Calu3 (cell line): ENCODE results near the gene STAM2. TPM values are rescaled to one million over a fixed set of nuclear protein-coding genes. Genes with fewer than 3 reads are reported as not detected.

Experiments
- BruUV-seq: library from RNA; stranded (reverse); fragments of 400-500 nt; replicated peaks from 2 replicates; lab custom pipeline; 2021; lab: Mats Ljungman, UMichigan
- CTCF ChIA-PET: fragments of 300-600 bp; sonication (Branson Sonifier 250); formaldehyde crosslinking; loops from one replicate; lab custom pipeline; 2022; ENCODE audit warnings: antibody characterized with exemption; lab: Charles Lee
- DNase-seq: peaks from one replicate; pipeline ENCODE4 v3.0.0; 2022
- H3K27ac Mint-ChIP-seq: one replicate; pipeline ENCODE4 v1.8.0; 2022; ENCODE audit warnings: mixed read lengths; ENCODE audit not compliant: unreplicated experiment
- H3K27me3 Mint-ChIP-seq: one replicate; pipeline ENCODE4 v1.8.0; 2022; ENCODE audit warnings: mixed read lengths; ENCODE audit not compliant: unreplicated experiment
- H3K36me3 Mint-ChIP-seq: one replicate; pipeline ENCODE4 v1.8.0; 2022; ENCODE audit warnings: mild to moderate bottlenecking, moderate library complexity, mixed read lengths; ENCODE audit not compliant: insufficient read depth, unreplicated experiment
- H3K4me1 Mint-ChIP-seq: one replicate; pipeline ENCODE4 v1.8.0; 2022; ENCODE audit warnings: mild to moderate bottlenecking, low read depth, mixed read lengths; ENCODE audit not compliant: unreplicated experiment
- H3K4me3 Mint-ChIP-seq: one replicate; pipeline ENCODE4 v1.8.0; 2022; ENCODE audit warnings: mild to moderate bottlenecking, low read depth, moderate library complexity, mixed read lengths; ENCODE audit not compliant: unreplicated experiment
- H3K9me3 Mint-ChIP-seq: one replicate; pipeline ENCODE4 v1.8.0; 2022; ENCODE audit warnings: low read depth, mixed read lengths; ENCODE audit not compliant: unreplicated experiment
- CTCF ChIP-seq: fragments of 200-600 bp; IDR thresholded peaks from one replicate; pipeline ENCODE4 v1.8.0; 2022; ENCODE audit warnings: antibody characterized with exemption; ENCODE audit not compliant: unreplicated experiment
- intact Hi-C: fragments of 100-400 bp; cut with micrococcal nuclease; formaldehyde crosslinking; loops from one replicate; pipeline ENCODE4 v1.10.0; 2022; ENCODE audit not compliant: unreplicated experiment
- total RNA-seq: library from RNA; stranded (reverse); gene quantifications from 2 replicates; pipeline ENCODE4 v1.2.3, GENCODE V29; 2022

Gene STAM2
- total RNA-seq, 1 experiment from 2014 or later = 28.7 TPM

GRCh38 chr2:152099367-152100050 is 76.1 kb downstream of the STAM2 start:
- Mint-ChIP-seq H3K36me3 (peaks cover 18% of the 10 kb centered on the region), H3K27me3 (peaks cover 66% of the 10 kb centered on the region), H3K4me3 (peak overlapping the region; percentile 64), H3K9me3 (no peaks in the 10 kb centered on the region), H3K4me1 (peaks cover 20% of the 10 kb centered on the region), H3K27ac (no peak overlapping the region)
- intact Hi-C loops = no loop called here
- BruUV-seq = no TSS peak
- CTCF ChIA-PET = no interaction called here
- TF ChIP-seq CTCF = no peak
- no peak for DNase-seq

GRCh38 chr2:152098496-152099366 is 76.8 kb downstream of the STAM2 start, which contains the start of gene CACNB4:
Gene CACNB4 (minus strand): TSS chr2:152099044.
- Mint-ChIP-seq H3K4me1 (peaks cover 20% of the 10 kb centered on the region), H3K27me3 (peaks cover 69% of the 10 kb centered on the region), H3K9me3 (no peaks in the 10 kb centered on the region), H3K4me3 (peak within 1 kb of the TSS; percentile 64), H3K36me3 (peaks cover 18% of the 10 kb centered on the region), H3K27ac (no peak within 1 kb of the TSS)
- no peak for TF ChIP-seq CTCF
- no TSS peak for BruUV-seq
- CTCF ChIA-PET = no interaction called here
- intact Hi-C loops = no loop called here
- DNase-seq = no peak

GRCh38 chr2:152097801-152098495 is 77.6 kb downstream of the STAM2 start:
- Mint-ChIP-seq H3K27ac (peak overlapping the region; percentile 8), H3K36me3 (peaks cover 18% of the 10 kb centered on the region), H3K27me3 (peaks cover 71% of the 10 kb centered on the region), H3K4me1 (peaks cover 20% of the 10 kb centered on the region), H3K9me3 (no peaks in the 10 kb centered on the region), H3K4me3 (peak overlapping the region; percentile 64)
- no TSS peak for BruUV-seq
- intact Hi-C loops = no loop called here
- CTCF ChIA-PET = no interaction called here
- TF ChIP-seq CTCF = no peak
- peak; percentile 19 for DNase-seq

GRCh38 chr2:152097290-152097800 is 78.2 kb downstream of the STAM2 start:
- intact Hi-C loops = no loop called here
- H3K4me3 Mint-ChIP-seq = peak overlapping the region; percentile 64
- no TSS peak for BruUV-seq
- H3K27me3 Mint-ChIP-seq = peaks cover 71% of the 10 kb centered on the region
- H3K27ac Mint-ChIP-seq = peak overlapping the region; percentile 8
- H3K4me1 Mint-ChIP-seq = peaks cover 20% of the 10 kb centered on the region
- DNase-seq = peak; percentile 2
- TF ChIP-seq CTCF = no peak
- peaks cover 18% of the 10 kb centered on the region for H3K36me3 Mint-ChIP-seq
- CTCF ChIA-PET = no interaction called here
- no peaks in the 10 kb centered on the region for H3K9me3 Mint-ChIP-seq
